ENCODE data around the gene PHACTR1. TPM values are rescaled to one million over a fixed set of nuclear protein-coding genes. Genes with fewer than 3 reads are reported as not detected.

PHACTR1 gene
- total RNA-seq, 5 donors from 2014 or later (not counting 1 experiment from before 2014, with no cell fraction given), result 0.63 to 2.6 (median 1.1) TPM

GRCh38 chr6:13299403-13299821 lies 582.8 kb downstream of the PHACTR1 start:
- Histone ChIP-seq H3K9me3 (no peaks in the 10 kb centered on the region), H3K27ac (ENCODE audit: low read length) (no peak overlapping the region), H3K27me3 (replicated peaks in 1 of 2; ENCODE audit: control insufficient read depth in 2 of 2, extremely low read depth in 1 of 2, insufficient read depth in 2 of 2, low read length in 1 of 2) (no peaks in the 10 kb centered on the region), H3K4me3 (ENCODE audit: control insufficient read depth in 1 of 2, extremely low read depth in 1 of 2, low read length in 1 of 2) (no peak overlapping the region), H3K4me1 (ENCODE audit: control insufficient read depth in 1 of 2, extremely low read depth in 1 of 2, insufficient read depth in 2 of 2, low read length in 2 of 2) (peaks cover 0 to 17% of the 10 kb centered on the region in 2 experiments), H3K36me3 (ENCODE audit: control insufficient read depth in 2 of 2, extremely low read depth in 1 of 2, insufficient read depth in 1 of 2, low read length in 1 of 2) (peaks cover 37 to 53% of the 10 kb centered on the region in 2 donors)
- Mint-ChIP-seq H3K9me3 (no peaks in the 10 kb centered on the region), H3K4me1 (peaks cover 6 to 23% (median 16%) of the 10 kb centered on the region in 3 donors), H3K4me3 (no peak overlapping the region), H3K36me3 (peaks cover 72% of the 10 kb centered on the region), H3K27ac (no peak overlapping the region), H3K27me3 (no peaks in the 10 kb centered on the region)
- ChIA-PET POLR2A (no interaction called here), CTCF (no interaction called here)
- DNase-seq, result peak in 1 of 35 experiments; percentile 10
- ATAC-seq (replicated peaks in 1 of 4), result no peak
- WGBS (ENCODE audit: insufficient coverage), result 98% methylated on average over 9 of the region's 11 CpGs

GRCh38 chr6:13299918-13300317 lies 583.4 kb downstream of the PHACTR1 start:
- H3K36me3 Mint-ChIP-seq, result peaks cover 72% of the 10 kb centered on the region
- H3K4me3 Mint-ChIP-seq, result no peak overlapping the region
- no peaks in the 10 kb centered on the region for H3K9me3 ChIP-seq
- peaks cover 0 to 17% of the 10 kb centered on the region in 2 experiments for H3K4me1 ChIP-seq (ENCODE audit: control insufficient read depth in 1 of 2, extremely low read depth in 1 of 2, insufficient read depth in 2 of 2, low read length in 2 of 2)
- H3K27me3 ChIP-seq (replicated peaks in 1 of 2; ENCODE audit: control insufficient read depth in 2 of 2, extremely low read depth in 1 of 2, insufficient read depth in 2 of 2, low read length in 1 of 2), result no peaks in the 10 kb centered on the region
- WGBS (ENCODE audit: insufficient coverage), result 100% methylated on average over 5 of the region's 6 CpGs
- DNase-seq, result no peak
- H3K36me3 ChIP-seq (ENCODE audit: control insufficient read depth in 2 of 2, extremely low read depth in 1 of 2, insufficient read depth in 1 of 2, low read length in 1 of 2), result peaks cover 38 to 52% of the 10 kb centered on the region in 2 donors
- H3K4me1 Mint-ChIP-seq, result peaks cover 6 to 25% (median 17%) of the 10 kb centered on the region in 3 donors
- no peak overlapping the region for H3K27ac ChIP-seq (ENCODE audit: low read length)
- ATAC-seq (replicated peaks in 1 of 4), result no peak
- H3K4me3 ChIP-seq (ENCODE audit: control insufficient read depth in 1 of 2, extremely low read depth in 1 of 2, low read length in 1 of 2), result no peak overlapping the region
- ChIA-PET POLR2A (no interaction called here), CTCF (no interaction called here)
- H3K9me3 Mint-ChIP-seq, result no peaks in the 10 kb centered on the region
- no peak overlapping the region for H3K27ac Mint-ChIP-seq
- no peaks in the 10 kb centered on the region for H3K27me3 Mint-ChIP-seq

GRCh38 chr6:13300643-13301590 lies 584.4 kb downstream of the PHACTR1 start:
- DNase-seq (no peak), ATAC-seq (replicated peaks in 1 of 4) (no peak)
- peaks cover 6 to 28% (median 17%) of the 10 kb centered on the region in 3 donors for H3K4me1 Mint-ChIP-seq
- Histone ChIP-seq H3K4me3 (ENCODE audit: control insufficient read depth in 1 of 2, extremely low read depth in 1 of 2, low read length in 1 of 2) (no peak overlapping the region), H3K36me3 (ENCODE audit: control insufficient read depth in 2 of 2, extremely low read depth in 1 of 2, insufficient read depth in 1 of 2, low read length in 1 of 2) (peaks cover 31 to 53% of the 10 kb centered on the region in 2 donors), H3K27ac (ENCODE audit: low read length) (no peak overlapping the region), H3K4me1 (ENCODE audit: control insufficient read depth in 1 of 2, extremely low read depth in 1 of 2, insufficient read depth in 2 of 2, low read length in 2 of 2) (peaks cover 0 to 17% of the 10 kb centered on the region in 2 experiments), H3K27me3 (replicated peaks in 1 of 2; ENCODE audit: control insufficient read depth in 2 of 2, extremely low read depth in 1 of 2, insufficient read depth in 2 of 2, low read length in 1 of 2) (no peaks in the 10 kb centered on the region), H3K9me3 (no peaks in the 10 kb centered on the region)
- POLR2A ChIA-PET, result no interaction called here
- no peak overlapping the region for H3K27ac Mint-ChIP-seq
- peaks cover 71% of the 10 kb centered on the region for H3K36me3 Mint-ChIP-seq
- 100% methylated on average over 3 of the region's 9 CpGs for WGBS (ENCODE audit: insufficient coverage)
- CTCF ChIA-PET, result interaction anchor here in 1 of 2 donors (0.6 kb wide), 1 partner anchor 9 kb away, joined by 3 read pairs; no protein-coding TSS in a partner anchor
- H3K27me3 Mint-ChIP-seq, result no peaks in the 10 kb centered on the region
- no peak overlapping the region for H3K4me3 Mint-ChIP-seq
- H3K9me3 Mint-ChIP-seq, result no peaks in the 10 kb centered on the region

GRCh38 chr6:13302291-13302690 lies 585.7 kb downstream of the PHACTR1 start:
- ATAC-seq (replicated peaks in 1 of 4), result no peak
- ChIA-PET CTCF (interaction anchor here in 1 of 2 donors (0.6 to 1.0 kb wide), 2 partner anchors 314 to 1800 kb away, joined by 3 read pairs; no protein-coding TSS in a partner anchor), POLR2A (interaction anchor here in 1 of 2 donors (0.6 to 1.9 kb wide), 3 partner anchors 25 to 27 kb away, joined by 3 to 7 read pairs (median 3); partner anchors contain the start of gene TBC1D7)
- Mint-ChIP-seq H3K4me3 (no peak overlapping the region), H3K27ac (peak overlapping the region; percentile 7 to 54), H3K9me3 (no peaks in the 10 kb centered on the region), H3K4me1 (peaks cover 6 to 25% (median 17%) of the 10 kb centered on the region in 3 donors), H3K36me3 (peaks cover 73% of the 10 kb centered on the region), H3K27me3 (no peaks in the 10 kb centered on the region)
- 86% methylated on average over 6 of the region's 7 CpGs for WGBS (ENCODE audit: insufficient coverage)
- no peaks in the 10 kb centered on the region for H3K9me3 ChIP-seq
- no peak overlapping the region for H3K4me3 ChIP-seq (ENCODE audit: control insufficient read depth in 1 of 2, extremely low read depth in 1 of 2, low read length in 1 of 2)
- peaks cover 0 to 17% of the 10 kb centered on the region in 2 experiments for H3K4me1 ChIP-seq (ENCODE audit: control insufficient read depth in 1 of 2, extremely low read depth in 1 of 2, insufficient read depth in 2 of 2, low read length in 2 of 2)
- no peaks in the 10 kb centered on the region for H3K27me3 ChIP-seq (replicated peaks in 1 of 2; ENCODE audit: control insufficient read depth in 2 of 2, extremely low read depth in 1 of 2, insufficient read depth in 2 of 2, low read length in 1 of 2)
- peaks cover 31 to 57% of the 10 kb centered on the region in 2 donors for H3K36me3 ChIP-seq (ENCODE audit: control insufficient read depth in 2 of 2, extremely low read depth in 1 of 2, insufficient read depth in 1 of 2, low read length in 1 of 2)
- DNase-seq, result no peak
- peak overlapping the region; percentile 1 for H3K27ac ChIP-seq (ENCODE audit: low read length)

- Mint-ChIP-seq H3K36me3 (peaks cover 72% of the 10 kb centered on the region), H3K27me3 (no peaks in the 10 kb centered on the region), H3K27ac (peak overlapping the region; percentile 7 to 54), H3K4me3 (no peak overlapping the region), H3K9me3 (no peaks in the 10 kb centered on the region), H3K4me1 (peaks cover 6 to 25% (median 17%) of the 10 kb centered on the region in 3 donors)
- no peak overlapping the region for H3K4me3 ChIP-seq (ENCODE audit: control insufficient read depth in 1 of 2, extremely low read depth in 1 of 2, low read length in 1 of 2)
- H3K9me3 ChIP-seq, result no peaks in the 10 kb centered on the region
- 62% methylated on average over 13 of the region's 17 CpGs for WGBS (ENCODE audit: insufficient coverage)
- H3K36me3 ChIP-seq (ENCODE audit: control insufficient read depth in 2 of 2, extremely low read depth in 1 of 2, insufficient read depth in 1 of 2, low read length in 1 of 2), result peaks cover 33 to 59% of the 10 kb centered on the region in 2 donors
- ATAC-seq (replicated peaks in 1 of 4), result peak; percentile 56 to 80 (median 68)
- peaks cover 0 to 17% of the 10 kb centered on the region in 2 experiments for H3K4me1 ChIP-seq (ENCODE audit: control insufficient read depth in 1 of 2, extremely low read depth in 1 of 2, insufficient read depth in 2 of 2, low read length in 2 of 2)
- peak in 18 of 35 experiments; percentile 5 to 63 (median 18) for DNase-seq
- CTCF ChIA-PET, result interaction anchor here in 1 of 2 donors (0.6 to 1.0 kb wide), 2 partner anchors 313 to 1799 kb away, joined by 3 read pairs; no protein-coding TSS in a partner anchor
- POLR2A ChIA-PET, result interaction anchor here in 1 of 2 donors (0.7 to 1.9 kb wide), 2 partner anchors 25 to 28 kb away, joined by 3 to 7 read pairs; partner anchors contain the start of gene TBC1D7
- H3K27me3 ChIP-seq (replicated peaks in 1 of 2; ENCODE audit: control insufficient read depth in 2 of 2, extremely low read depth in 1 of 2, insufficient read depth in 2 of 2, low read length in 1 of 2), result no peaks in the 10 kb centered on the region
- peak overlapping the region; percentile 1 for H3K27ac ChIP-seq (ENCODE audit: low read length)
Measured at GRCh38 chr6:13302751-13303667, 586.4 kb downstream of the PHACTR1 start.
